Activated CD4-positive, CD25-positive, alpha-beta regulatory T cell treated with anti-CD3 and anti-CD28 coated beads, Interleukin-2, amount 50 U/mL, for 16 hours (primary cell): ENCODE results near the gene NUP107.
"Not testable (repeated sequence)": the region's sequence is repeated elsewhere in the genome, so short reads cannot be mapped to it uniquely, and the experiment has no call there.

Source experiments
- DNase-seq: peaks from one replicate; pipeline ENCODE4 v3.0.0-alpha.2; 2020; ENCODE audit warnings: low read depth, low spot score

The NUP107 gene

GRCh38 chr12:68686595-68687521 is at the start of gene NUP107:
Gene NUP107 (plus strand): TSS chr12:68686978. CDS start chr12:68687066, 88 bp downstream.
- peak; percentile 93 for DNase-seq

GRCh38 chr12:68637439-68637838 is 49.3 kb upstream of the NUP107 start:
- not testable (repeated sequence) for DNase-seq

- no peak for DNase-seq
Measured at GRCh38 chr12:68638171-68638570, 48.6 kb upstream of the NUP107 start.

DNA sequence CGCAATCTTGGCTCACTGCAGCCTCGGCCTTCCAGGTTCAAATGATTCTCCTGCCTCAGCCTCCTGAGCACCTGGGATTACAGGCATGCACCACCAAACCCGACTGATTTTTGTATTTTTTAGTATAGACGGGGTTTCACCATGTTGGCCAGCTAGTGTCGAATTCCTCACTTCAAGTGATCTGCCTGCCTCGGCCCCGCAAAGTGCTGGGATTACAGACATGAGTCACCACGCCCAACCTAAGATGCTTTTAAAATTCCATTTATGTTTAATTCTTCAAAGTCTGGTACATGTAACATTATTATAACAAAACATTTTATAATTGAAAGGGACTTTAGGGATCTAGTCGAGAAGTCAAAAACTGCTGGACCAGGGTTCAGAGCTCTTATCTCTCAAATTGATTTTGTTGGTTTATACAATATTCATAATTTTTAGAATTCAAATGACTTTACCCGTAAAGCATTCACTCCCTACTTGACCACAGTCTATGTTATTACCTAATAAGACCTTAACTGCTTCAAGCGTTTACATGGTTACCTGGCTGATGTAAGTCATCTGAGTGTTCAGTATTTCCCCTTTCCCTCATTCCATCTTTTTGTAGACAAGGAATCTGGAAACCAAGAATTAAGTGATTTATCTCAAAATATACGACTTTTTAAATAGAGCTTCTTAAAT is 47.9 kb upstream of the NUP107 start:
- DNase-seq = no peak

GRCh38 chr12:68639396-68639767 is 47.4 kb upstream of the NUP107 start:
- no peak for DNase-seq

GRCh38 chr12:68641138-68641537 is 45.6 kb upstream of the NUP107 start:
- DNase-seq = peak; percentile 10

- no peak for DNase-seq
Measured at GRCh38 chr12:68646484-68646883, 40.3 kb upstream of the NUP107 start.

GRCh38 chr12:68647507-68647906 is 39.3 kb upstream of the NUP107 start:
- no peak for DNase-seq

DNA sequence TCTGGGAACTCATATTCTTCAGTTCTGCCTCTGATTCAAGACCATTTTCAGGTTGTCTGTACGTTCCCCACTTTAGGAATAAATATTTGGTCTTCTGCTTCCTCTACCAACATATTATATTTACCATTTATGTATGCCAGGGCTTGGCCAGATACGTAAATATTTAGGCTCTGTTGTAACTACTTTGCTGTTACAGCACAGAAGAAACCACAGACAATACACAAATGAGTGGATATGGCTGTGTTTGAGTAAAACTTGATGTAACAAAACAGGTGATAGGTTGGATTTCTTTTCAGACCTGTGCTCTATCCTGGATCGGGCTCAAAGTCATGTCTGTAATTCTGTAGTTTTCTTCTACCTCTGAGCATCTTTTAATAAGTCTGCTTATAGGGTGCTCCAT is 38.6 kb upstream of the NUP107 start:
- DNase-seq = no peak

- DNase-seq = no peak
Measured at GRCh38 chr12:68665016-68665569, 21.7 kb upstream of the NUP107 start.

- DNase-seq = no peak
Measured at GRCh38 chr12:68667291-68667690, 19.5 kb upstream of the NUP107 start.

GRCh38 chr12:68667896-68668295 is 18.9 kb upstream of the NUP107 start:
- DNase-seq = no peak

GRCh38 chr12:68671179-68671578 is 15.6 kb upstream of the NUP107 start:
- DNase-seq = no peak

DNA sequence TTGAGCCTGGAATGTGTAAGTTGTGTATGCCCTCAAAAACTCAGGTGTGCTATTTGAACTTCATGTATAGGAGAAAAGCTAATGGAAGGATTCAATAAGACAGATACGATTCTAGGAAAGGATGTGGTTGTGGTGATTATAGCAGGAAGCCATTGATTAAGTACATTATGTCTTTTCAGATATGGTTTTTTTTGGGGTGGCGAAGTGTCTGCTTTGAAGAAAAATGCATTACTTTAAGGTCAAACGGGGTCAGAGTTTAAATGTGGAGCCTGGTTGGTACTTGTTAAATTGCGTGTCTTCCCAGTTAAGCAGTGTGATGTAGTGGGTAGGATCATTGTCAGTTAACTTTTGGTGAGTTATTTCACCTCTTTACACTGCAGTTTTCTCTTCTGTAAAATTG is 13.0 kb upstream of the NUP107 start:
- no peak for DNase-seq

DNA sequence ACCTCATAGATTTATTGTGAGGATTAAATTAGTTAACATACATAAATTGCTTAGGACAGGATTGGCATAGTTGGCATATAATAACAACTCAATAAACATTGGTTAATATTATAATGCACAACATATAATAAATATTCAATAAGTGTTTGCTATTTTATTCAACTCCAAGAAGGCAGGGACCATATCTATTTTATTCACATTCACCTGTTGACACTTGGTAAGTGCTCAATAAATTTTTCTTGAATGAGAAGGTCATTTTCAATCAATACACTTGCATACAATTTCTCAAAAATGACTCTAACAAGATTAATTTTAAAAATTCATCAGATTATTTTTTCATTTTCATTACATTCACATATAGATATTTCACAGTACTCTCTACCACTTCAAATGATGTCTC is 12.4 kb upstream of the NUP107 start:
- DNase-seq = no peak

- DNase-seq = peak; percentile 6
Measured at GRCh38 chr12:68675101-68675842, 11.5 kb upstream of the NUP107 start.

DNA sequence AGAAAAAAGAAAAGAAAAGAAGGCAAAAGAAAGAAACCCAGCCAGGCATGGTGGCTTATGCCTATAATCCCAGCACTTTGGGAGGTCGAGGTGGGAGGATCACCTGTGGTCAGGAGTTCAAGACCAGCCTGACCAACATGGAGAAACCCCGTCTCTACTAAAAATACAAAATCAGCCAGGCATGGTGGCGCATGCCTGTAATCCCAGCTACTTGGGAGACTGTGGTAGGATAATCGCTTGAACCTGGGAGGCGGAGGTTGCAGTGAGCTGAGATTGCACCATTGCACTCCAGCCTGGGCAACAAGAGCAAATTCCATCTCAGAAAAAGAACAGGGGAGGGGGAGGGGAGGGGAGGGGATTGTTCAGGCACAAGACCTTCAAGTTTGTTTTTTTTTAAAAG is 9.9 kb upstream of the NUP107 start:
- not testable (repeated sequence) for DNase-seq

GRCh38 chr12:68686262-68686594 is 550 bp upstream of the NUP107 start:
- DNase-seq = no peak

GRCh38 chr12:68695454-68695853 is 8.7 kb downstream of the NUP107 start:
- no peak for DNase-seq

GRCh38 chr12:68699486-68699885 is 12.7 kb downstream of the NUP107 start:
- DNase-seq = no peak

DNA sequence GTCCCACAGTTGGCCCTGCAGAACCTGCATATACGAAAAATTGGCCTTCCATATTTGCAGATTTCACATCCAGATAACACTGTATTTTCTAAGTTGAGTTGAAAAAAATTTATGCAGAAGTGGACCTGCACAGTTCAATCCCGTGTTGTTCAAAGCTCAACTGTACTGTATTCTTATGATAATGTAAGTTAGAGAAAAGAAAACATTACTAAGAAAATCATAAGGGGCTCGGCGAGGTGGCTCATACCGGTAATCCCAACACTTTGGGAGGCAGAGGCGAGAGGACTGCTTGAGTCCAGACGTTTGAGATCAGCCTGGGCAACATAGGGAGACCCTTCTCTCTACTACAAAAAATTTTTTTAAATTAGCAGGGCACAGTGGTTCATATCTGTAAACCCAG is 41.0 kb downstream of the NUP107 start:
- DNase-seq = no peak

DNA sequence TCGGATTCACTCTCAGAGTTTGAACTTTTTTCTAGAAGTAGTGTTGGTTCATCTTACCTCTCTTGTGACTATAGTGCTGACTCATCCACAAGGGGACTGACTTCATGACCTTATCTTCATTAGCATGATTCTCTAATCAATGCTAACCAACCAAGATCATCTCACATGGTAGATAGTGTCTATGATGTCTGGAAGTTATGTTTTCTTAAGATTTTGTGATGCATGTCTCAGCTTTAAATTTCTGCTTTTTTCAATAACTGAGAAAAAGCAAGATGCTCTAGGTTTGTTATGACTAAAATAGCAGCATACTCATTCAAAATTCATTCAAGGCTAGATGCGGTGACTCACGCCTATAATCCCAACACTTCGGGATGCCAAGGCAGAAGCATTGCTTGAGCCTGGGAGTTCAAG is 46.9 kb downstream of the NUP107 start:
- DNase-seq = no peak
